ENCODE data around the gene SCIN.

DNA sequence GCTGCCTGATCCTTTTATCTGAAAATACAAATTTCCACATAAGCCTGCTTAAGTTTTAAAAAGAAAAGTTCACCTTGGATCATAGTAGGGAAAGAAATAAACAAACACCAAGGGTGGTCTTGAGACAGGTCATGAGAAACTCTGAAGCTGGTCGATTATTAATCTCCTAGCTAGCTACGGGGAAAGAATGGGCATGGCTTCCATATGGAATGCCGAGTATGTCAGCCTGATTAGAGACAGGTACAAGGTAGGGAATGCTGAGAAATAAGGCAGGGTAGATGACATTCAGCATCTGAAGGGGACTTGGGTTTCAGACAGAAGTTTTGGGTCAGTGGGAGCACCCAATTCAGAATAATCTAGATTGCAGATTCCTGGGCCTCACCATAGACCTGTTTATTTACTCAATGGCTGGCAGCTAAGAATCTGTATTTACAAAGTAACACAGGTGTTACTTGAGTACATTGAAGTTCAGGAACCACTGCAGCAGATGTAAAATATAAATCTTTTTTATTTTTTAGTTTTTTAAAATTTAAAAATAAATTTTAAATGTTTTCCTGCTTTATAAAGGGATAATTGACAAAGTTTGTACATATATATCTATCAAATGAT, 49.0 kb downstream of the SCIN start:
- TF ChIP-seq TAF1 (IDR thresholded peaks at IDR 0.05; ENCODE audit: borderline replicate concordance, insufficient read depth, low read length): no peak
- TF ChIP-seq, protein P1, sequence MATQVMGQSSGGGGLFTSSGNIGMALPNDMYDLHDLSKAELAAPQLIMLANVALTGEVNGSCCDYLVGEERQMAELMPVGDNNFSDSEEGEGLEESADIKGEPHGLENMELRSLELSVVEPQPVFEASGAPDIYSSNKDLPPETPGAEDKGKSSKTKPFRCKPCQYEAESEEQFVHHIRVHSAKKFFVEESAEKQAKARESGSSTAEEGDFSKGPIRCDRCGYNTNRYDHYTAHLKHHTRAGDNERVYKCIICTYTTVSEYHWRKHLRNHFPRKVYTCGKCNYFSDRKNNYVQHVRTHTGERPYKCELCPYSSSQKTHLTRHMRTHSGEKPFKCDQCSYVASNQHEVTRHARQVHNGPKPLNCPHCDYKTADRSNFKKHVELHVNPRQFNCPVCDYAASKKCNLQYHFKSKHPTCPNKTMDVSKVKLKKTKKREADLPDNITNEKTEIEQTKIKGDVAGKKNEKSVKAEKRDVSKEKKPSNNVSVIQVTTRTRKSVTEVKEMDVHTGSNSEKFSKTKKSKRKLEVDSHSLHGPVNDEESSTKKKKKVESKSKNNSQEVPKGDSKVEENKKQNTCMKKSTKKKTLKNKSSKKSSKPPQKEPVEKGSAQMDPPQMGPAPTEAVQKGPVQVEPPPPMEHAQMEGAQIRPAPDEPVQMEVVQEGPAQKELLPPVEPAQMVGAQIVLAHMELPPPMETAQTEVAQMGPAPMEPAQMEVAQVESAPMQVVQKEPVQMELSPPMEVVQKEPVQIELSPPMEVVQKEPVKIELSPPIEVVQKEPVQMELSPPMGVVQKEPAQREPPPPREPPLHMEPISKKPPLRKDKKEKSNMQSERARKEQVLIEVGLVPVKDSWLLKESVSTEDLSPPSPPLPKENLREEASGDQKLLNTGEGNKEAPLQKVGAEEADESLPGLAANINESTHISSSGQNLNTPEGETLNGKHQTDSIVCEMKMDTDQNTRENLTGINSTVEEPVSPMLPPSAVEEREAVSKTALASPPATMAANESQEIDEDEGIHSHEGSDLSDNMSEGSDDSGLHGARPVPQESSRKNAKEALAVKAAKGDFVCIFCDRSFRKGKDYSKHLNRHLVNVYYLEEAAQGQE (IDR thresholded peaks at IDR 0.05; ENCODE audit: insufficient read depth in 1 of 2, low read depth in 2 of 2, low read length in 2 of 2): no peak
- no peak for TF ChIP-seq POLR2AphosphoS5 (IDR thresholded peaks at IDR 0.05; ENCODE audit: low read depth, low read length)
